Neural cell (in vitro differentiated cells): Measurements from ENCODE around the gene ANKFN1.
A peak's percentile ranks its signal among the peaks of the same experiment; 100 is the strongest.

ENCODE experiments used
- RAD21 ChIP-seq: fragments of 450-650 bp; conservative IDR thresholded peaks from 2 replicates; pipeline ENCODE4 v1.6.1; 2014; ENCODE audit warnings: antibody characterized with exemption, mild to moderate bottlenecking, moderate library complexity
- TAF1 ChIP-seq: IDR thresholded peaks from 2 replicates; pipeline ENCODE4 v1.6.1; 2012; ENCODE audit warnings: low read depth
- TF ChIP-seq, protein P1 (sequence below): fragments of 450-650 bp; IDR thresholded peaks from 2 replicates; pipeline ENCODE4 v1.5.1; 2014; ENCODE audit warnings: antibody characterized with exemption, mild to moderate bottlenecking, moderate library complexity; ENCODE audit not compliant: poor library complexity, severe bottlenecking
- TF ChIP-seq, protein P2 (sequence below): IDR thresholded peaks from 2 replicates; pipeline ENCODE4 v1.6.1; 2012; ENCODE audit warnings: borderline replicate concordance

DNA sequence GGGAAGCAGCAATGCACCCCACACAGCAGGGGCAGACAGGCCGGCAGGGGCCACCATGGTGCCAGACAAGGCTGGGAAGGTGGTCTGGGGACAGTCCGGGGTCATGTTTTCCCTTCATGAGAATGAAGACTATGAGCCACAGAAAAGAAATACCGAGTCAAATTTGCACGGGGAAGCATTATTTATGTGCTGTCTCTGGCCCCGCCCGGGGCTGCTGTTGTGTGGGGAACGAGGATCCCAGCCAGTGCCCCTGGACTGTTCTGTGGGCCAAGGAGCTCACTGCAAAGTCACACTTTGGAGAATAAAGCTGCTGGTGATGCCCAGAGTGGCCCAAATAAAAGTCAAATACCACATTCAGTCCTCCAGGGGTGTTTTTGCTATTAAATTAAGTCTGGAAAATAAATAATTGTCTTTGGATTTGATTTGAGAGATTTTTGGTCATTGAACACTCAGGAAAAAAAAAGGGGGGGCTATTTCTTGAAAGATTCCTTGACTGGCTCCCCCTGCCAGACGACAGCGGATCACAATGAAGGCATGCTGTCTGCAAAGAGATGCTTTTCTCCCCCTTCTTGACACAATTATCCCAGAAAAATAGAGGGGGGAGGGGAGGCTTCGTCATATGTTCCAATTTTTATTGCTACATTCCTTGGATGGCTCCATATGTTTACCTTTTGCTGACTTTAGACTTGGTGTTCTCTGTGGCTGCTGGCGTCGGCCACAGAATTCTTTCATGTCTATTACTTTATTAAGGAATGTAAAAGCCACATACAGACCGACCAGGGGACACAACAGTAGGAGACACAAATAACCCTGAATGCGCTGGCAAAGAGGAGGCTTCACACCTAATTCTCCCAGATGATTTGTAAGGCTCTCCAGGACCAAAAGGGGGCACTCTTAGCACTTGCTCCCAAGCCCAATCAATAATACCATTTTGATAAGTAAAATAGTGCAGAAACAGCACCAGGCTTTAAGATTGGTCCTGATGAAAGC, 27.1 kb upstream of the ANKFN1 start:
- TF ChIP-seq, protein P1, sequence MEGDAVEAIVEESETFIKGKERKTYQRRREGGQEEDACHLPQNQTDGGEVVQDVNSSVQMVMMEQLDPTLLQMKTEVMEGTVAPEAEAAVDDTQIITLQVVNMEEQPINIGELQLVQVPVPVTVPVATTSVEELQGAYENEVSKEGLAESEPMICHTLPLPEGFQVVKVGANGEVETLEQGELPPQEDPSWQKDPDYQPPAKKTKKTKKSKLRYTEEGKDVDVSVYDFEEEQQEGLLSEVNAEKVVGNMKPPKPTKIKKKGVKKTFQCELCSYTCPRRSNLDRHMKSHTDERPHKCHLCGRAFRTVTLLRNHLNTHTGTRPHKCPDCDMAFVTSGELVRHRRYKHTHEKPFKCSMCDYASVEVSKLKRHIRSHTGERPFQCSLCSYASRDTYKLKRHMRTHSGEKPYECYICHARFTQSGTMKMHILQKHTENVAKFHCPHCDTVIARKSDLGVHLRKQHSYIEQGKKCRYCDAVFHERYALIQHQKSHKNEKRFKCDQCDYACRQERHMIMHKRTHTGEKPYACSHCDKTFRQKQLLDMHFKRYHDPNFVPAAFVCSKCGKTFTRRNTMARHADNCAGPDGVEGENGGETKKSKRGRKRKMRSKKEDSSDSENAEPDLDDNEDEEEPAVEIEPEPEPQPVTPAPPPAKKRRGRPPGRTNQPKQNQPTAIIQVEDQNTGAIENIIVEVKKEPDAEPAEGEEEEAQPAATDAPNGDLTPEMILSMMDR: peak; percentile 50
- TF ChIP-seq, protein P2, sequence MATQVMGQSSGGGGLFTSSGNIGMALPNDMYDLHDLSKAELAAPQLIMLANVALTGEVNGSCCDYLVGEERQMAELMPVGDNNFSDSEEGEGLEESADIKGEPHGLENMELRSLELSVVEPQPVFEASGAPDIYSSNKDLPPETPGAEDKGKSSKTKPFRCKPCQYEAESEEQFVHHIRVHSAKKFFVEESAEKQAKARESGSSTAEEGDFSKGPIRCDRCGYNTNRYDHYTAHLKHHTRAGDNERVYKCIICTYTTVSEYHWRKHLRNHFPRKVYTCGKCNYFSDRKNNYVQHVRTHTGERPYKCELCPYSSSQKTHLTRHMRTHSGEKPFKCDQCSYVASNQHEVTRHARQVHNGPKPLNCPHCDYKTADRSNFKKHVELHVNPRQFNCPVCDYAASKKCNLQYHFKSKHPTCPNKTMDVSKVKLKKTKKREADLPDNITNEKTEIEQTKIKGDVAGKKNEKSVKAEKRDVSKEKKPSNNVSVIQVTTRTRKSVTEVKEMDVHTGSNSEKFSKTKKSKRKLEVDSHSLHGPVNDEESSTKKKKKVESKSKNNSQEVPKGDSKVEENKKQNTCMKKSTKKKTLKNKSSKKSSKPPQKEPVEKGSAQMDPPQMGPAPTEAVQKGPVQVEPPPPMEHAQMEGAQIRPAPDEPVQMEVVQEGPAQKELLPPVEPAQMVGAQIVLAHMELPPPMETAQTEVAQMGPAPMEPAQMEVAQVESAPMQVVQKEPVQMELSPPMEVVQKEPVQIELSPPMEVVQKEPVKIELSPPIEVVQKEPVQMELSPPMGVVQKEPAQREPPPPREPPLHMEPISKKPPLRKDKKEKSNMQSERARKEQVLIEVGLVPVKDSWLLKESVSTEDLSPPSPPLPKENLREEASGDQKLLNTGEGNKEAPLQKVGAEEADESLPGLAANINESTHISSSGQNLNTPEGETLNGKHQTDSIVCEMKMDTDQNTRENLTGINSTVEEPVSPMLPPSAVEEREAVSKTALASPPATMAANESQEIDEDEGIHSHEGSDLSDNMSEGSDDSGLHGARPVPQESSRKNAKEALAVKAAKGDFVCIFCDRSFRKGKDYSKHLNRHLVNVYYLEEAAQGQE: no peak
- TF ChIP-seq TAF1: no peak
- TF ChIP-seq RAD21: peak; percentile 39
